Activated CD8-positive, alpha-beta T cell treated with anti-CD3 and anti-CD28 coated beads for 36 hours (primary cell): ENCODE results near the gene PTPRN2. TPM values are rescaled to one million over a fixed set of nuclear protein-coding genes. Genes with fewer than 3 reads are reported as not detected.
"Not testable (repeated sequence)": the region's sequence is repeated elsewhere in the genome, so short reads cannot be mapped to it uniquely, and the experiment has no call there.

ENCODE experiments used
- ATAC-seq: fragments of 200-7000 bp; cut with Tn5 transposase; one replicate; pipeline ENCODE4 v1.10.0; 2021; ENCODE audit warnings: mild to moderate bottlenecking, moderate library complexity
- CTCF ChIA-PET: fragments of 350-600 bp; sonication (Branson Sonifier 250); formaldehyde crosslinking; loops from one replicate; lab custom pipeline; 2021; ENCODE audit warnings: antibody characterized with exemption; lab: Charles Lee
- POLR2A ChIA-PET: fragments of 350-600 bp; sonication (Branson Sonifier 250); formaldehyde crosslinking; loops from one replicate; lab custom pipeline; 2021; ENCODE audit warnings: antibody characterized with exemption; lab: Charles Lee
- DNase-seq: peaks from one replicate; pipeline ENCODE4 v3.0.0-alpha.2; 2020
- H3K27ac Mint-ChIP-seq: one replicate; pipeline ENCODE4 v1.8.0; 2021; ENCODE audit warnings: mild to moderate bottlenecking, mixed read lengths
- H3K27me3 Mint-ChIP-seq: one replicate; pipeline ENCODE4 v1.8.0; 2021; ENCODE audit warnings: mixed read lengths
- H3K36me3 Mint-ChIP-seq: one replicate; pipeline ENCODE4 v1.8.0; 2021; ENCODE audit warnings: low read depth, mixed read lengths
- H3K4me1 Mint-ChIP-seq: one replicate; pipeline ENCODE4 v1.8.0; 2021; ENCODE audit warnings: low read depth, mixed read lengths
- H3K4me3 Mint-ChIP-seq: one replicate; pipeline ENCODE4 v1.8.0; 2021; ENCODE audit warnings: mild to moderate bottlenecking, moderate library complexity, mixed read lengths
- H3K9me3 Mint-ChIP-seq: one replicate; pipeline ENCODE4 v1.8.0; 2021; ENCODE audit warnings: mixed read lengths
- CTCF ChIP-seq: fragments of 200-600 bp; IDR thresholded peaks from one replicate; pipeline ENCODE4 v1.8.0; 2022; ENCODE audit warnings: antibody characterized with exemption, mild to moderate bottlenecking
- intact Hi-C: fragments of 100-400 bp; cut with micrococcal nuclease; formaldehyde crosslinking; loops from one replicate; pipeline ENCODE4 v1.10.0; 2022
- total RNA-seq, 2 experiments: library from RNA; stranded (reverse); gene quantifications; one replicate each; pipeline ENCODE4 v1.2.3, GENCODE V29; 2021

PTPRN2 gene
- total RNA-seq, 2 experiments from 2014 or later, result 0.49 to 0.65 TPM

- no peak for ATAC-seq
- Mint-ChIP-seq H3K4me3 (no peak overlapping the region), H3K9me3 (no peaks in the 10 kb centered on the region)
These were observed 287.2 kb downstream of the PTPRN2 start for GRCh38 chr7:158300427-158300826.

GRCh38 chr7:158299607-158300006 lies 288.0 kb downstream of the PTPRN2 start:
- Mint-ChIP-seq H3K4me1 (no peaks in the 10 kb centered on the region), H3K4me3 (no peak overlapping the region), H3K9me3 (no peaks in the 10 kb centered on the region), H3K27ac (no peak overlapping the region), H3K27me3 (peaks cover 5% of the 10 kb centered on the region), H3K36me3 (no peaks in the 10 kb centered on the region)
- intact Hi-C loops, result no loop called here
- TF ChIP-seq CTCF, result no peak
- ChIA-PET POLR2A (no interaction called here), CTCF (no interaction called here)
- ATAC-seq, result no peak
- no peak for DNase-seq

More at GRCh38 chr7:158300427-158300826, 287.2 kb downstream of the PTPRN2 start:
- Mint-ChIP-seq H3K27me3 (peaks cover 5% of the 10 kb centered on the region), H3K27ac (no peak overlapping the region), H3K36me3 (no peaks in the 10 kb centered on the region), H3K4me1 (no peaks in the 10 kb centered on the region)
- ChIA-PET POLR2A (no interaction called here), CTCF (no interaction called here)
- TF ChIP-seq CTCF, result no peak
- intact Hi-C loops, result no loop called here
- no peak for DNase-seq

- DNase-seq, result no peak
- Mint-ChIP-seq H3K4me3 (no peak overlapping the region), H3K9me3 (no peaks in the 10 kb centered on the region), H3K4me1 (no peaks in the 10 kb centered on the region), H3K27ac (no peak overlapping the region), H3K36me3 (no peaks in the 10 kb centered on the region), H3K27me3 (peaks cover 3% of the 10 kb centered on the region)
- CTCF ChIA-PET, result no interaction called here
- intact Hi-C loops, result no loop called here
- POLR2A ChIA-PET, result no interaction called here
- ATAC-seq, result no peak
- no peak for TF ChIP-seq CTCF
These were observed 290.9 kb downstream of the PTPRN2 start for GRCh38 chr7:158296798-158297104.

GRCh38 chr7:158295966-158296797 lies 291.4 kb downstream of the PTPRN2 start:
- no peak overlapping the region for H3K27ac Mint-ChIP-seq
- H3K27me3 Mint-ChIP-seq, result peaks cover 3% of the 10 kb centered on the region
- no peak for ATAC-seq
- no peaks in the 10 kb centered on the region for H3K9me3 Mint-ChIP-seq
- H3K4me1 Mint-ChIP-seq, result no peaks in the 10 kb centered on the region
- no peak overlapping the region for H3K4me3 Mint-ChIP-seq
- intact Hi-C loops, result no loop called here
- H3K36me3 Mint-ChIP-seq, result no peaks in the 10 kb centered on the region
- ChIA-PET POLR2A (no interaction called here), CTCF (no interaction called here)
- no peak for DNase-seq
- TF ChIP-seq CTCF, result no peak

- POLR2A ChIA-PET, H3K27ac Mint-ChIP-seq, H3K36me3 Mint-ChIP-seq, DNase-seq, H3K4me3 Mint-ChIP-seq, H3K9me3 Mint-ChIP-seq, H3K27me3 Mint-ChIP-seq, ATAC-seq, CTCF ChIA-PET, intact Hi-C loops, H3K4me1 Mint-ChIP-seq: not testable (repeated sequence)
These were observed 293.0 kb downstream of the PTPRN2 start for GRCh38 chr7:158294468-158295215.
